Thyroid gland (tissue), 4 donors: ENCODE data around the gene TMEM79. TPM values are rescaled to one million over a fixed set of nuclear protein-coding genes. Genes with fewer than 3 reads are reported as not detected.

Experiments used
- DNase-seq, 2 donors: peaks; one replicate each; pipeline ENCODE4 v3.0.0-alpha.2; 2019
- H3K27ac ChIP-seq, 3 donors: fragments of 200-600 bp; sonication (generic); 1 replicate in 2 of 3; 2 replicates in 1 of 3; pipeline ENCODE4 v1.5.1; 2016 to 2019; ENCODE audit warnings: mild to moderate bottlenecking in 1 of 3, moderate library complexity in 1 of 3
- H3K27me3 ChIP-seq: fragments of 200-600 bp; sonication (generic); one replicate; pipeline ENCODE4 v1.5.1; 2019
- H3K36me3 ChIP-seq, 2 donors: fragments of 200-600 bp; sonication (generic); one replicate each; pipeline ENCODE4 v1.5.1; 2016 to 2019
- H3K4me1 ChIP-seq, 2 donors: fragments of 200-600 bp; sonication (generic); one replicate each; pipeline ENCODE4 v1.5.1; 2017 to 2019
- H3K4me3 ChIP-seq, 3 donors: fragments of 200-600 bp; sonication (generic); replicated peaks in 1 of 3; 1 replicate in 2 of 3; 2 replicates in 1 of 3; pipeline ENCODE4 v1.5.1; 2016; ENCODE audit warnings: mild to moderate bottlenecking in 1 of 3
- H3K9me3 ChIP-seq: fragments of 200-600 bp; sonication (generic); one replicate; pipeline ENCODE4 v1.5.1; 2017
- CTCF ChIP-seq, 6 experiments: fragments of 200-600 bp in 3 of 6; fragments of 450-650 bp in 3 of 6; sonication (generic) in 3 of 6; IDR thresholded peaks; one replicate each; pipeline ENCODE4 v1.5.1; 2016 to 2019; ENCODE audit warnings: antibody characterized with exemption in 6 of 6, mild to moderate bottlenecking in 2 of 6, inconsistent platforms in 1 of 6, moderate library complexity in 1 of 6
- POLR2A ChIP-seq, 2 donors: fragments of 450-650 bp; IDR thresholded peaks; one replicate each; pipeline ENCODE4 v1.6.1; 2017; ENCODE audit warnings: antibody characterized with exemption in 2 of 2, mild to moderate bottlenecking in 2 of 2, moderate library complexity in 1 of 2
- WGBS, 2 donors: methylation state at CpG; one replicate each; pipeline ENCODE4 v1.1.5; 2017; 5-methylcytosine and 5-hydroxymethylcytosine counted together
- intact Hi-C: fragments of 100-400 bp; cut with DNase I; formaldehyde crosslinking; loops from one replicate; pipeline ENCODE4 v1.15.1; 2023
- total RNA-seq, 4 donors: library from RNA; depleted of rRNA; stranded (reverse); fragments of >200 nt; gene quantifications; one replicate each; pipeline ENCODE4 v1.2.3, GENCODE V29; 2016

TMEM79 gene
- total RNA-seq, 4 donors from 2014 or later: 0.96 to 2.2 (median 1.7) TPM

GRCh38 chr1:156285437-156285836 lies 1.3 kb downstream of the TMEM79 start:
- intact Hi-C loops: no loop called here
- H3K4me3 ChIP-seq: no peak overlapping the region
- TF ChIP-seq CTCF (IDR thresholded peaks at IDR 0.05) (no peak), POLR2A (IDR thresholded peaks at IDR 0.05) (no peak)
- no peaks in the 10 kb centered on the region for H3K9me3 ChIP-seq
- WGBS, 2 donors: 96 to 100% methylated on average over 2 to 13 of the region's 21 CpGs
- H3K27me3 ChIP-seq: no peaks in the 10 kb centered on the region
- H3K36me3 ChIP-seq: no peaks in the 10 kb centered on the region
- no peak overlapping the region for H3K27ac ChIP-seq
- H3K4me1 ChIP-seq: peaks cover 16 to 21% of the 10 kb centered on the region in 2 donors
- no peak for DNase-seq

GRCh38 chr1:156286061-156286460 lies 1.9 kb downstream of the TMEM79 start:
- no peaks in the 10 kb centered on the region for H3K9me3 ChIP-seq
- no peak overlapping the region for H3K4me3 ChIP-seq
- H3K36me3 ChIP-seq: no peaks in the 10 kb centered on the region
- TF ChIP-seq POLR2A (IDR thresholded peaks at IDR 0.05) (no peak), CTCF (IDR thresholded peaks at IDR 0.05) (no peak)
- intact Hi-C loops: no loop called here
- H3K27me3 ChIP-seq: no peaks in the 10 kb centered on the region
- no peak overlapping the region for H3K27ac ChIP-seq
- peaks cover 19 to 20% of the 10 kb centered on the region in 2 donors for H3K4me1 ChIP-seq
- 95% methylated on average over 8 of the region's 8 CpGs for WGBS, 2 donors
- DNase-seq: no peak

GRCh38 chr1:156289857-156290256 lies 5.7 kb downstream of the TMEM79 start:
- Histone ChIP-seq H3K27ac (no peak overlapping the region), H3K27me3 (no peaks in the 10 kb centered on the region), H3K36me3 (no peaks in the 10 kb centered on the region), H3K4me3 (no peak overlapping the region), H3K9me3 (no peaks in the 10 kb centered on the region), H3K4me1 (peaks cover 9 to 10% of the 10 kb centered on the region in 2 donors)
- TF ChIP-seq POLR2A (IDR thresholded peaks at IDR 0.05) (no peak), CTCF (IDR thresholded peaks at IDR 0.05) (no peak)
- intact Hi-C loops: no loop called here
- no peak for DNase-seq

- Histone ChIP-seq H3K4me3 (peak overlapping the region in 1 of 3 donors; percentile 19), H3K36me3 (no peaks in the 10 kb centered on the region), H3K27ac (peak overlapping the region; percentile 50 to 66 (median 57)), H3K9me3 (no peaks in the 10 kb centered on the region), H3K4me1 (peaks cover 12 to 14% of the 10 kb centered on the region in 2 donors), H3K27me3 (no peaks in the 10 kb centered on the region)
- intact Hi-C loops: no loop called here
- WGBS, 2 donors: 18 to 22% methylated on average over 19 to 33 of the region's 37 CpGs
- peak; percentile 91 to 92 for DNase-seq
- peak in 1 of 2 donors; percentile 65 for TF ChIP-seq POLR2A (IDR thresholded peaks at IDR 0.05)
- no peak for TF ChIP-seq CTCF (IDR thresholded peaks at IDR 0.05)
Measured at GRCh38 chr1:156291226-156292061, 7.3 kb downstream of the TMEM79 start.

- Histone ChIP-seq H3K9me3 (no peaks in the 10 kb centered on the region), H3K36me3 (no peaks in the 10 kb centered on the region), H3K27ac (no peak overlapping the region), H3K4me3 (no peak overlapping the region), H3K4me1 (peaks cover 12 to 14% of the 10 kb centered on the region in 2 donors), H3K27me3 (no peaks in the 10 kb centered on the region)
- intact Hi-C loops: no loop called here
- no peak for DNase-seq
- WGBS, 2 donors: 91 to 96% methylated on average over 5 to 6 of the region's 8 CpGs
- TF ChIP-seq CTCF (IDR thresholded peaks at IDR 0.05) (no peak), POLR2A (IDR thresholded peaks at IDR 0.05) (no peak)
Measured at GRCh38 chr1:156293098-156293434, 8.9 kb downstream of the TMEM79 start.
